IPS DF 4.7 (cell line): Measurements from ENCODE around the gene RAB3GAP1.
"Not testable (repeated sequence)": the region's sequence is repeated elsewhere in the genome, so short reads cannot be mapped to it uniquely, and the experiment has no call there.

Experiments used
- DNase-seq: peaks from one replicate; pipeline ENCODE4 v3.0.0-alpha.2; 2013; ENCODE audit warnings: low spot score; ENCODE audit errors: extremely low read depth

The RAB3GAP1 gene

GRCh38 chr2:135055182-135055786 is 3.2 kb downstream of the RAB3GAP1 start:
- no peak for DNase-seq

- no peak for DNase-seq
These were observed 4.7 kb downstream of the RAB3GAP1 start for GRCh38 chr2:135056790-135057189.

GRCh38 chr2:135059577-135059976 is 7.5 kb downstream of the RAB3GAP1 start:
- no peak for DNase-seq

- DNase-seq, result no peak
These were observed 11.1 kb downstream of the RAB3GAP1 start for GRCh38 chr2:135063210-135063609.

- no peak for DNase-seq
These were observed 12.1 kb downstream of the RAB3GAP1 start for GRCh38 chr2:135064149-135064548.

GRCh38 chr2:135066710-135067109 is 14.6 kb downstream of the RAB3GAP1 start:
- DNase-seq, result no peak

GRCh38 chr2:135072125-135072997 is 20.3 kb downstream of the RAB3GAP1 start:
- DNase-seq, result no peak

GRCh38 chr2:135074216-135074615 is 22.1 kb downstream of the RAB3GAP1 start:
- no peak for DNase-seq

GRCh38 chr2:135076556-135076955 is 24.5 kb downstream of the RAB3GAP1 start:
- no peak for DNase-seq

GRCh38 chr2:135078417-135078816 is 26.3 kb downstream of the RAB3GAP1 start:
- DNase-seq, result no peak

- DNase-seq, result no peak
These were observed 34.1 kb downstream of the RAB3GAP1 start for GRCh38 chr2:135086222-135086621.

- not testable (repeated sequence) for DNase-seq
These were observed 37.5 kb downstream of the RAB3GAP1 start for GRCh38 chr2:135089597-135089996.

GRCh38 chr2:135091681-135092080 is 39.6 kb downstream of the RAB3GAP1 start:
- no peak for DNase-seq

- DNase-seq, result no peak
These were observed 41.1 kb downstream of the RAB3GAP1 start for GRCh38 chr2:135093193-135093592.

GRCh38 chr2:135093670-135094330 is 41.7 kb downstream of the RAB3GAP1 start:
- DNase-seq, result no peak

- DNase-seq, result no peak
These were observed 42.4 kb downstream of the RAB3GAP1 start for GRCh38 chr2:135094508-135094907.

- DNase-seq, result no peak
These were observed 43.5 kb downstream of the RAB3GAP1 start for GRCh38 chr2:135095591-135095990.

GRCh38 chr2:135096665-135097446 is 44.8 kb downstream of the RAB3GAP1 start:
- no peak for DNase-seq

GRCh38 chr2:135097532-135098231 is 45.6 kb downstream of the RAB3GAP1 start:
- no peak for DNase-seq

GRCh38 chr2:135099802-135100483 is 47.9 kb downstream of the RAB3GAP1 start:
- no peak for DNase-seq
